ENCODE results near the gene PIK3C2G.

The PIK3C2G gene

DNA sequence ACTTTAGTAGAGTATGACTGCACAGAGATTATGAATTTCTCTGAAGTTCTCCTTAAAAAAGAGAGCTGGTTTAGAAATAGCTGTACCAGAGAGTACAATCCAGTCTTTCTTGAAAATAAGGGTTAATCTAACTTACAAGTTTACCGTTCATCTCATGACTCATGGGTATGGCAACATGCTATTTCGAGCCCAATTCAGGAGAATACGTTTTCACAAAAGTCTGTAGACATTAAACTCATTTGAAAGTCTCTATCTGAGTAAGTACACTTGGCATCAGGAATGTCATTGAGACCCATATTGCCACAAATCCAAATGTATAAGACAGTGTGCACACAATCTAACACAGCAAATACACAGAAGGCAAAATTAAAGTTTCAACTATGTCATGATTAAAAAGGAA is 160.5 kb downstream of the PIK3C2G start:
- TF ChIP-seq, protein P1, sequence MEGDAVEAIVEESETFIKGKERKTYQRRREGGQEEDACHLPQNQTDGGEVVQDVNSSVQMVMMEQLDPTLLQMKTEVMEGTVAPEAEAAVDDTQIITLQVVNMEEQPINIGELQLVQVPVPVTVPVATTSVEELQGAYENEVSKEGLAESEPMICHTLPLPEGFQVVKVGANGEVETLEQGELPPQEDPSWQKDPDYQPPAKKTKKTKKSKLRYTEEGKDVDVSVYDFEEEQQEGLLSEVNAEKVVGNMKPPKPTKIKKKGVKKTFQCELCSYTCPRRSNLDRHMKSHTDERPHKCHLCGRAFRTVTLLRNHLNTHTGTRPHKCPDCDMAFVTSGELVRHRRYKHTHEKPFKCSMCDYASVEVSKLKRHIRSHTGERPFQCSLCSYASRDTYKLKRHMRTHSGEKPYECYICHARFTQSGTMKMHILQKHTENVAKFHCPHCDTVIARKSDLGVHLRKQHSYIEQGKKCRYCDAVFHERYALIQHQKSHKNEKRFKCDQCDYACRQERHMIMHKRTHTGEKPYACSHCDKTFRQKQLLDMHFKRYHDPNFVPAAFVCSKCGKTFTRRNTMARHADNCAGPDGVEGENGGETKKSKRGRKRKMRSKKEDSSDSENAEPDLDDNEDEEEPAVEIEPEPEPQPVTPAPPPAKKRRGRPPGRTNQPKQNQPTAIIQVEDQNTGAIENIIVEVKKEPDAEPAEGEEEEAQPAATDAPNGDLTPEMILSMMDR (IDR thresholded peaks at IDR 0.05; ENCODE audit: low read depth, low read length, missing control alignments), result no peak
- in situ Hi-C loops (cut with HindIII; ENCODE audit: low sequenced_read_pairs), result no loop called here
- H3K4me3 ChIP-seq (ENCODE audit: low read depth, low read length), result no peak overlapping the region
- DNase-seq (ENCODE audit: low read depth), result no peak

DNA sequence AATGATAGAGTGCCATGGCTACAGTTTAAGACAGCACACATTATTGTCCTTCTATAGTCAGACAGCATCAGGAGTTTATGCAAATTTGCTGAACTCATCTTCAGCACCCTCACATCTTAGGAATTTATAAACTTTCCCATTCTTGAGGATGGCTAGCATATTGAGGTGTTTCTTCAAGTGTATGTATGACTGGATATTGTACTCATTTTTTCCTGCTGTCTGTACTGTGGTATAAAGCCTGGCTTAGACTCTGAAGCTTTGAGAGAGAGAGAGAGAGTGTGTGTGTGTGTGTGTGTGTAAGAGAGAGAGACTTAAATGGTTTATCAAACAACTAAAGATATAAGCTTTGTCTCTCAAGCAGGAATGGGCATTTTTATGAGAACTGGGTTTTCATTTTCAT is 161.6 kb downstream of the PIK3C2G start:
- no peak for DNase-seq (ENCODE audit: low read depth)
- in situ Hi-C loops (cut with HindIII; ENCODE audit: low sequenced_read_pairs), result no loop called here
- no peak overlapping the region for H3K4me3 ChIP-seq (ENCODE audit: low read depth, low read length)
- TF ChIP-seq, protein P1 (IDR thresholded peaks at IDR 0.05; ENCODE audit: low read depth, low read length, missing control alignments), result no peak

DNA sequence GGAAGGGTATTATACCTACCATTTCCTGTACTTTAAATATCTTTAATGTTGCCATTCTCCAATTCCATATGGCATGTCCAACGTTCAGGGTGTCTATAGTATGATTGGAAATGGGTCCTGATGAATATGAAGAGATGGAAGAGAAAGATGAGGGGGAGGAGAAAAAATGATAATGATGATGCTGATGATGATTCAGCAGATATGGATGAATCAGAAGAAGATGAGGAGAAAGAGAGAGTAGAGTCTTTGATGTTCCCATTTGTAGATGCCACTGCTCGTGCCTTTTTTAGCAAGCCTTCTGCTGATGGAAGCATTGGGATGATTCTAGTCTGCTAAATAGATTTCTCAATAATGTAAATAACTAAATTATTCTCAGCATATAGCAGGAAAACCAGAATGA is 163.5 kb downstream of the PIK3C2G start:
- in situ Hi-C loops (cut with HindIII; ENCODE audit: low sequenced_read_pairs), result no loop called here
- no peak overlapping the region for H3K4me3 ChIP-seq (ENCODE audit: low read depth, low read length)
- no peak for DNase-seq (ENCODE audit: low read depth)
- TF ChIP-seq, protein P1 (IDR thresholded peaks at IDR 0.05; ENCODE audit: low read depth, low read length, missing control alignments), result no peak

DNA sequence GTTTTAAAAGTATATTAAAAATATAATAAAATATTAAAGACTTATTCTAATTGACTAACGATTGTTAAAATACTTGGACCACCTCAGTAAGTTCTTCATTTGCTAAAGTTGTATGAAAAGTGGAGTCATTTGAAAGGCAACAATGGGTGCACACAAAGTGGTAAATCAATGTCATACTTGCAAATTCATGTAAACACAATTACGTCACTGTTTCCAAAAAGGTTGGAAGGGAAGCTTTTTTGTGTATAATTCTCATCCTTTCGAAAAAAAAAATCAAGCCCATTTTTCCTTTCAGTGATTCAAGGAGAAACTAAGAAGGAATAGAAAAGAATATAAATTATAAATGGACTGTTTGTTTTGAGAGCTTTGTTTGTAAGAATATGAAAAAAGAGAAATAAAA is 166.2 kb downstream of the PIK3C2G start:
- H3K4me3 ChIP-seq (ENCODE audit: low read depth, low read length), result no peak overlapping the region
- TF ChIP-seq, protein P1 (IDR thresholded peaks at IDR 0.05; ENCODE audit: low read depth, low read length, missing control alignments), result no peak
- no peak for DNase-seq (ENCODE audit: low read depth)
- in situ Hi-C loops (cut with HindIII; ENCODE audit: low sequenced_read_pairs), result no loop called here

DNA sequence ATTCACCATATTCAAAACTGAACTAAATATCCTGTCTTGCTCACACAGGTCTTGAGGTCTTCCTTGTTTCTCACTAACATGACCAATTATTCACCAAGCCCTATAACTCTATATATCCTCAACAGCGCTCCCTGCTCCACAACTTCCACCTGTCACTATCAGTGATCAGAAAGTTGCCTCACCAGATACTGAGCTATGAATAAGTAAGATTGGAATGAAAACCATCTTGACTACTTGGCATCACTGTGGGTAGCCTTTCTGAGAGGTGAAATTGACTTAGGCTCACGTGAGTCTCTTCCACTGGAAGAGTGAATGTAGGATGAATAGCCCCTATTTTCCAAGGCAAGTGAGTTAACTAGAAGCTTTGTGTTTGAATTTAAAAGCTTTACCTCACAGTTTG is 167.1 kb downstream of the PIK3C2G start:
- H3K4me3 ChIP-seq (ENCODE audit: low read depth, low read length), result no peak overlapping the region
- no peak for DNase-seq (ENCODE audit: low read depth)
- in situ Hi-C loops (cut with HindIII; ENCODE audit: low sequenced_read_pairs), result no loop called here
- TF ChIP-seq, protein P1 (IDR thresholded peaks at IDR 0.05; ENCODE audit: low read depth, low read length, missing control alignments), result no peak

DNA sequence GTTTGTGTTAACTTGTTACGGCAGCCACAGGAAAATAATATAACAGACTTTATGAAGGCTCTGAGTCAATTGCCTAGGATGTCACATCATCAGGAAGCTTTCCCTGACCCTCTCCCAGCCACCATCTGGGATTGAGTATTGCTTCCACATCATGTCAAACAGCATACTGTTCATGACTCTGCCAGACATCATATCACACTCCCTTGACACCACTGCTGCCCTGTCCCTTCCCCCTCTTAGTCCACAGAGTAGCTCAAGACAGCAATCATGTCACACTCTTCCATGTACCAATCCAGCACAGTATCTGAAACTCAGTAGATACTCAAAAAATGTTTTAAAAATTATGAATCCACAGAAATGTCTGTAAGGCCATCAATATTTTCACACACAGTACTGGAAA is 168.0 kb downstream of the PIK3C2G start:
- DNase-seq (ENCODE audit: low read depth), result no peak
- in situ Hi-C loops (cut with HindIII; ENCODE audit: low sequenced_read_pairs), result no loop called here
- TF ChIP-seq, protein P1 (IDR thresholded peaks at IDR 0.05; ENCODE audit: low read depth, low read length, missing control alignments), result no peak
- no peak overlapping the region for H3K4me3 ChIP-seq (ENCODE audit: low read depth, low read length)

Data from astrocyte of the cerebellum (primary cell).